H1 (cell line): ENCODE data around the gene SLC12A8. TPM values are rescaled to one million over a fixed set of nuclear protein-coding genes. Genes with fewer than 3 reads are reported as not detected.

Source experiments
- ASH2L ChIP-seq: fragments of 200-600, 300-600 bp; sonication (generic); IDR thresholded peaks from one replicate; pipeline ENCODE4 v1.7.1; 2017; ENCODE audit warnings: low read length
- BCL11A ChIP-seq, 2 experiments: IDR thresholded peaks; one replicate each; pipeline ENCODE4 v1.6.1; 2011; ENCODE audit warnings: low read depth in 2 of 2, low read length in 2 of 2, mild to moderate bottlenecking in 2 of 2
- CHD1 ChIP-seq: IDR thresholded peaks from 2 replicates; pipeline ENCODE4 v1.6.1; 2012; ENCODE audit warnings: low read depth, low read length, improper control_type of control experiment
- CHD7 ChIP-seq: fragments of 300-600 bp; sonication (generic); IDR thresholded peaks from 2 replicates; pipeline ENCODE4 v1.7.1; 2012; ENCODE audit warnings: low read length, moderate library complexity, mild to moderate bottlenecking, inconsistent platforms; ENCODE audit not compliant: insufficient replicate concordance
- CTBP2 ChIP-seq: IDR thresholded peaks from 2 replicates; pipeline ENCODE4 v1.7.0; 2011; ENCODE audit warnings: borderline replicate concordance, mild to moderate bottlenecking, moderate library complexity, mixed read lengths, low read length; ENCODE audit not compliant: insufficient read depth, insufficient read length
- KDM4A ChIP-seq: IDR thresholded peaks from one replicate; pipeline ENCODE4 v1.7.1; 2012; ENCODE audit warnings: low read depth, mild to moderate bottlenecking, moderate library complexity, low read length, inconsistent platforms; ENCODE audit not compliant: severe bottlenecking
- RFX5 ChIP-seq: IDR thresholded peaks from 2 replicates; pipeline ENCODE4 v1.6.1; 2011; ENCODE audit warnings: low read depth, low read length, improper control_type of control experiment, borderline replicate concordance
- SIN3A ChIP-seq, 2 experiments: IDR thresholded peaks in 1 of 2; conservative IDR thresholded peaks in 1 of 2; 2 replicates each; pipeline ENCODE4 v1.6.1; 2011 to 2012; ENCODE audit warnings: low read length in 2 of 2, improper control_type of control experiment in 1 of 2, low read depth in 1 of 2, mild to moderate bottlenecking in 1 of 2
- SUZ12 ChIP-seq: fragments of 200-600 bp; sonication (generic); IDR thresholded peaks from 2 replicates; pipeline ENCODE4 v1.6.1; 2012; ENCODE audit warnings: mild to moderate bottlenecking, inconsistent platforms, low read length, moderate library complexity, mixed read lengths
- TAF7 ChIP-seq: optimal IDR thresholded peaks from 2 replicates; pipeline ENCODE3; 2011; ENCODE audit warnings: low read depth, mild to moderate bottlenecking, inconsistent platforms, low read length, moderate library complexity, borderline replicate concordance
- polyA plus RNA-seq, 7 experiments: library from polyadenylated mRNA; depleted of rRNA in 3 of 7; stranded (reverse) in 5 of 7; unstranded in 2 of 7; fragments of >200 nt in 5 of 7; fragments of 200-250 nt in 2 of 7; gene quantifications; 1 replicate in 5 of 7; 2 replicates in 1 of 7; 4 replicates in 1 of 7; pipeline versions ENCODE4 v1.2.1 to v1.2.3, GENCODE V29; 2011 to 2013; ENCODE audit warnings: missing spikeins in 2 of 7, mixed read lengths in 2 of 7
- total RNA-seq: library from RNA; stranded (reverse); fragmentation: NEBNext Ultra II Directional; extraction: Animal tissue kit (Norgen Biotek cat#: 25700); gene quantifications from 2 replicates; pipeline ENCODE4 v1.2.1, GENCODE V29; 2021

Gene SLC12A8
- total and polyA plus RNA-seq, 2 of the 8 experiments (the other 6 are each of a cell fraction or from before 2014, with no cell fraction given) = 13.7 to 14.4 TPM

- TF ChIP-seq CHD7 (no peak), CHD1 (no peak), CTBP2 (no peak), KDM4A (no peak), TAF7 (no peak), BCL11A (IDR thresholded peaks at IDR 0.05; ENCODE audit: low read depth in 2 of 2, low read length in 2 of 2) (no peak), SIN3A (conservative IDR thresholded peaks at IDR 0.05 in 1 of 2, IDR thresholded peaks at IDR 0.05 in 1 of 2; ENCODE audit: low read depth in 1 of 2, low read length in 2 of 2) (no peak), ASH2L (no peak), RFX5 (no peak), SUZ12 (no peak)
Observed at GRCh38 chr3:125191256-125191655, 21.3 kb downstream of the SLC12A8 start (continued).
